IPS-11a (cell line): ENCODE data around the gene INPP5F.
"Not testable (repeated sequence)": the region's sequence is repeated elsewhere in the genome, so short reads cannot be mapped to it uniquely, and the experiment has no call there.

Experiments used
- H3K4me3 ChIP-seq: one replicate; pipeline ENCODE4 v1.5.1; 2013; ENCODE audit warnings: low read depth, low read length, control low read depth

Gene INPP5F

GRCh38 chr10:119740096-119740495 is 14.2 kb downstream of the INPP5F start:
- H3K4me3 ChIP-seq = no peak overlapping the region

DNA sequence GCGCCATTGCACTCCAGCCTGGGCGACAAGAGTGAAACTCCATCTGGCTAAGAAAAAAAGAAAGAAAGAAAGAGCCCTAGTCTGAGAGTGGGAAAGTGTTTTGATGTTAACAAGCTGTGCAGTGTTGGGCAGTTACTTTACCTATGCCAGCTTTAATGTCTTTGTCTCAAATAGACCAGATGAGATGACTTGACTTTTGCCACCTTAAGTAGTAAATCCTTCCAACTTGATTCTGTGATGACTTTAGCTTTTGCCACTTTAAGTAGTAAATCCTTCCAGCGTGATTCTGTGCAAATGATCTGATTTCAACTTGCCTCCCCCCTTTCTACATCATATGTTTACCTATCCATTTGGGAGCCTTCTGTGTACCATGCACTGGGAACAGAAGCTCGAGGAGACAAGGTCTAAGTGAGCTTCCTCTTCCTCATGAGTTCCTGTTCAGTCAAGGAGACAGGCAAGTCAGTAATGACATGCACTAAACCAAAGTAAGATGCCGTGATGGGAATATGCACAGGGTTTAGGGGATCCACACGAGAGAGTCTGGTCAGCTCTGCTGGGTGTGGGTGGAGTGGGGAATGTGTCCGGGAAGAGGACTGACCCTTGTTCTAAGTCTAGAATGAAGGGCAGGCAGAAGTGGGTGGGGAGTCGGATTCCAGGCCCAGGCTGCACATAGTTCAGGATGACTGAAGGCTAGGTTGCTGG is 17.2 kb downstream of the INPP5F start:
- H3K4me3 ChIP-seq = no peak overlapping the region

DNA sequence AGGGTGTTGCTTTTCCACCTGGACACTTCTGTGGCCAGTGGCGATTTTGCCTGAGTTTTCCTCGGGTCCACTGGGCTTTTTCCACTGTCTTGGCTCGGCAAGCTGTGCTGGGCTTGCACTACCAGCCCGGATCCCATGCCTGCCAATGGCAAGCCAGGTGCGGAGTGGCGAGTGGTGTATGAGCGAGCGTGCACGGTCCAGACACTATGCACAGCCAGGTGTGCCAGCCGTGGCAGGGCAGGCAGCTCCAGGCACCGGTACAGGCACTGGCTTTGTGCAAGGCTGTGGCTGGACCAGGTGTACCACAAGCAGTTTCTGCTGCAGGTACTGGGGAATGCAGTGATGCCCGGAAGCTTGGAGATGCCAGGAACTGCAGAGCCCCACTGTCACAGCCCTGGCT is 22.1 kb downstream of the INPP5F start:
- no peak overlapping the region for H3K4me3 ChIP-seq

DNA sequence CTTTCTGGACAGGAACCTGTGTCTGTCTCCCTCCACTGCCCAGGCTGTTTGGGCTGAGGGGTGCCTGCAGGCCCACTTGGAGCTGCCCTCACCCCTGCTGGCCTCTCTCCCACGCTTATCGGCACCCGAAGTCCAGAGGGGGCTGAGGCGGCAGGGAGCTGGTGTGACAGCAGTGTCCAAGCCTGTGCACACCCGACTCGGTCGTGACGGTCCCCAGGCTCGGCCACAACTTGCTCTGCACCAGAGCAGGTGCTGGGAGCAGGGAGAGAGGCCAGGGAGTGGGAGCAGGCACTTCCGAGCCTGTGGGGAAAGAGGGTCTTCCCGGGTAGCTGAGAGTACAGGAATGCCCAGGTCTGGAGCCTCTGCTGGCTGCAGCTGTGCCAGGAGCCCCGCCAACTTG is 23.0 kb downstream of the INPP5F start:
- H3K4me3 ChIP-seq = no peak overlapping the region

- no peak overlapping the region for H3K4me3 ChIP-seq
Measured at GRCh38 chr10:119749455-119749854, 23.6 kb downstream of the INPP5F start.

DNA sequence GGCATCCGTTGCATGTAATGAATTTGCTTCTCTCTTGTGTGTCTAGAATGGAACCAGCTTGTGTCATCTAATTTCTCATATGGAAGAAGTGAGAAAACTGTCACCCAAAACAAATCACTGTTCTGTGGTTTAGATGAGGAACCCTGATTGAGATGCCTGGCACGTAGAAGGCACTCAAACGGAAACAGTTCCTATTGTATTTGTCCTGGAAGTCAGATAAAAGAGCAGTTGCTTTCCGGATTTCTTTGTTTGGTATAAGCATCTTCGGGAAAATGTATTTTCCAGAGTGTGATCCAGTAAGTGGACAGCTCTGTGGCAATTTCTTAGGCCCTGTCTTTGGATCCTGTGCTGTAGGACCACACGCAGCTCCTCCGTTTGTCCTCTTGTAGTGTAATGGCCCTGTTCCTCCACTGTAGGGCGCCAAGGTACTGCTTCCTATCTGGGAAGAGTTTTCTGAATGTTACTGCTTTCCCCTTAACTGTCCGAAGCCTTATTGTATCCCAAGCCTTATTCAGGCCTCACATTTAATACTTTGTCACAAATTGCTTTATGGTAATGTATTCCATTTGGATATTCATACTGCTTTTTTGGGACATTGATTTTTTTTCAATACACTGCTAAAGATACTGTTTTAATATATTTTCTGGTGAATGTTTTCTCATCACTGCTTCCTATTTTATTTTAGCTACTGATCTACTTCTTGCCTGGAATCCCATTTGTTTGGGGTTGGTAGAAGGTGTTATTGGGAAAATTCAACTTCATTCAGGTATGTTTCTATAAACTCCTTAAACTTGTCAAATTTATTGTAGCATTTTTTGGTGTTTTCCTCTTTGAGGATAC is 24.8 kb downstream of the INPP5F start:
- H3K4me3 ChIP-seq = no peak overlapping the region

DNA sequence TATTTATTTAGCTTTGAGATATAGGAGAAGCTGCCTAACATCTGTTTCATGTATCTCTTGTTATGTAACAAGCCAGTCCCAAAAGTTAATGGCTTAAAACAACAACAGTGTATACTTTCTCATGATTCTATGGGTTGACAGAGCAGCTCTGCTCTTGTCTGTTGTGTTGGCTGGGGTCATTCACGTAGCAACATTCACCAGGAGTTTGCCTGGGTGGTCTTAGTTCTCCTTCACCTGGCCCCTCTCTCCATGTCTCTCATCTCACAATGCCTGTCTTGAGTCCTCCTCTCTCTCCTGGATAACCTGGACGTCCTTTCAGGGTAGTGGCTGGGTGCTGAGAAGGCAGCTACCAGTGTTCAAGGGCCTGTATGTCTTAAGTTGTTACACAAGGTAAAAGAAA is 27.5 kb downstream of the INPP5F start:
- H3K4me3 ChIP-seq = no peak overlapping the region

DNA sequence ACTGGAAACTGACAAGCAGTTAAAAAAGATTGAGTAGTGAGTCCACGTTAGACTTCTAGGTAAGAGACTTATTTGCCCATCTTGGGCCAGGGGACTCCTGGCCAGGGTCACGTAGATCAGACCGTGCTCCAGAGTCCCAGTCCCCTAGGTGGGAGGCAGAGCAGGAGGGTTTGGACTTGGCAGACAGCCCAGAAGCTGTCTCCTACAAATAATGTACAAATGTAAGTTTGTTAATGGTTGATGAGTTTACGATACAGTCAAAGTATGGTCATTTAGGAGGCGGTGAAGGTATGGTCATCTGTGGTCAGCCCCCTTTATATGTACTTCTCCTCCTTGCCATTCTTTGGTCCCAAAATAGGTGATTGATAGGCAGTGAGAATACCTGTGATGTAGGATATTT is 28.2 kb downstream of the INPP5F start:
- no peak overlapping the region for H3K4me3 ChIP-seq

- H3K4me3 ChIP-seq = no peak overlapping the region
Measured at GRCh38 chr10:119754936-119755335, 29.1 kb downstream of the INPP5F start.

DNA sequence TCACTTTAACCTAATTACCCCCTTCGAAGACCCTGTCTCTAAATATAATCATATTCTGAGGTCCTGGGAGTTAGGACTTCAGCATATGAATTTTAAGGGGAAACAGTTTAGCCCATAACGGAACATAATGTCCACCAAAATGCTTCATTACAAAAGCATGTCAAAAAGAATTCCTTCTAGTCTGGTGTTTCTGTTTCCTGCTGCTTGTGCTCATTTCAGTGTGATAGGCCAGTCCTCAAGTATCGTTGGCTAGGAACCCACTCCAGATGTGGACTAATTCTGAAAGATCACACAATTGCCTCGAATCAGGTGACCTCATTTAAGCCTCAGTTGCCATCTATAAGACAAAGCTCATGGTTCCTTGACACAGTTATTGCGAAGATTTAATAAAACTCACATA is 29.6 kb downstream of the INPP5F start:
- H3K4me3 ChIP-seq = no peak overlapping the region

- no peak overlapping the region for H3K4me3 ChIP-seq
Measured at GRCh38 chr10:119758448-119759195, 32.8 kb downstream of the INPP5F start.

- H3K4me3 ChIP-seq = no peak overlapping the region
Measured at GRCh38 chr10:119759832-119760231, 34.0 kb downstream of the INPP5F start.

DNA sequence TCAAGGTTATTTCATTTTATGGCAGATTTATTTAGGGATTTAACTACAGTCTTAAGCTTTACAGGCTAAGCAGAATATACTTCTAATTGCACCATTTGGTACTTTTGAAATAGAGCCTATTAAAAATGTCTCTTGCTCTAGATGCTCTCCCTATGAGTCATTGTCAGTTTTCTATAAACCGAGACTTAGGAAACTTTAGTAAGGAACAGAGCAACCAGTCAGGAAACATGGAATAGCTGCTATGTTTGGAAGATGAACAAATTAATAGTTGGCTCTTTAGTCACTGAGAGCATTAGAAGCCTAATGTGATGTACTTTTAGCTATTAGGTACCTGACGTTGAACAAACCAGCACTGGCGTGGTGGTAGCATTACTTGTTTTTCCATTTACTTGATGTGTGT is 35.3 kb downstream of the INPP5F start:
- no peak overlapping the region for H3K4me3 ChIP-seq

DNA sequence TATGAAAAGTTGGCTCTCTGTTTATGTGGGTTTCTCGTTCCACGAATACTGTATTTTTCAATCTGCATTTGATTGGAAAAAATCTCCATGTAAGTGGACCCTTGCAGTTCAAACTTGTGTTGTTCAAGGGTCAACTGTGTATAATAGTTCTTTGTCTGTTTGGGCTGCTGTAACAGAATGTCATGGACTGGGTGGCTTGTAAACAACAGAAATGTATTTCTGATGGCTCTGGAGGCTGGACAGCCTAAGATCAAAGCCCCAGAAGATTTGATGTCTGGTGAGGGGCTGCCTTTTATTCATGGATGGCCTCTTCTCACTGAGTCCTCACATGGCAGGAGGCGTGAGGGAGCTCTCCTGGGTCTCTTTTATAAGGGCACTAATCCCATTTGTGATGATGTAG is 36.2 kb downstream of the INPP5F start:
- no peak overlapping the region for H3K4me3 ChIP-seq

DNA sequence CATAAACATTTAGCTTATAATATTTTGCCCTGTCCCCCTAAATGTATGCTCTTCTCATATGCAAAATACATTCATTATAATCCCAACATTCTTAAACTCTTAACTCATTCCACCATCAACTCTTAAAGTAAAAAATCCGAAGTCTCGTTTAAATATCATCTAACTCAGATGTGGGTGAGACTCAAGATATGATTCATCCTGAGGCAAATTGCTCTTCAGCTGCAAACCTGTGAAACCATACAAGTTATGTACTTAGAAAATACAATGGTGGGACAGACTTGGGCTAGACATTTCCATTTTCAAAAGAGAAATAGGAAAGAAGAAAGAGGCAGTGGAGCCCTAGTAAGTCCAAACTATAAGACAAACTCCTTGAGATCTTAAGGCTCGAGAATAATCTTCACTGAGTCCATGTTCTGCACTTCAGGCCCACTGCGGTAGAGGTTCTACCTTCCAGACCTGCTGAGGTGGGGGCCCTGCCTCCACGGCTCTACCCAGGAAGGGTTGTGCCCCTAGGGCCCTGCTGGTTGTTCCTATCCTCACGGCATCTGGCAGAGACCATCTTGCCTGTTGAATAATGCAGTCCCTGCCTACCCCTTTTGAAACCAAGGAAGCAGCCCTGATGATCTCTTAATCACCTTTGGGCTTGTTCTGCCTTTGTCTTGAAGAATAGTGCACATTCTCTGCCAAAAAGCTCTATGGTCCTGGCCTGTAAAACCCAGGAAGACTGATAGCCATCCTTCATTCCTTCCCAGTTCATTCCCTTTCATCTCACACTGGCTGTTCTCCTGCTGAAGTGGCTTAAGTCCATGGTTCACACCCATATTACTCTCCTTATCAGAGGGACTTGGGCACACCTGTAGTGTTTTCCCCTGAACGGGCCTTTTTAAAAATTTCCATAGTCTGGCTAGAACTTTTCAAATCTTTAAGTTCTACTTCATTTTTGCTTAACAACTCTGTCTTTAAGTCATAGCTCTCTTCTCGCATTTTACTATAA is 37.3 kb downstream of the INPP5F start:
- H3K4me3 ChIP-seq = no peak overlapping the region

- H3K4me3 ChIP-seq = no peak overlapping the region
Measured at GRCh38 chr10:119768455-119769094, 42.7 kb downstream of the INPP5F start.

- no peak overlapping the region for H3K4me3 ChIP-seq
Measured at GRCh38 chr10:119769886-119770285, 44.0 kb downstream of the INPP5F start.

DNA sequence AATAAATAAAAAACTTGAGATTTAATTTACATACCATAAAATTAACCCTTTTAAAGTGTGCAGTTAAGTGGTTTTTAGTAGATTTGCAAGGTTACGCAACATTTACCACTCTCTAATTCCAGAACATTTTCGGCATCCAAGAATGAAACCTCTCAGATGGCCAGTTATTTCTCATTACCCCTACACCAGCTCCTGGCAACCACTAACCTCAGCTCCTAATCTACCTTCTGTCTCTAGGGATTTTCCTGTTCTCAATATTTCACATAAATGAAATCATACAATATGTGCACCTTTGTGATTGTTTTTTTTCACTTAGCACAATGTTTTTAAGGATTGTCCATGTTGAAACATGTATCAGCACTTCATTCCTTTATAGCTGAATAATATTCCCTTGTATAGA is 45.1 kb downstream of the INPP5F start:
- no peak overlapping the region for H3K4me3 ChIP-seq

GRCh38 chr10:119772334-119772733 is 46.5 kb downstream of the INPP5F start:
- no peak overlapping the region for H3K4me3 ChIP-seq

DNA sequence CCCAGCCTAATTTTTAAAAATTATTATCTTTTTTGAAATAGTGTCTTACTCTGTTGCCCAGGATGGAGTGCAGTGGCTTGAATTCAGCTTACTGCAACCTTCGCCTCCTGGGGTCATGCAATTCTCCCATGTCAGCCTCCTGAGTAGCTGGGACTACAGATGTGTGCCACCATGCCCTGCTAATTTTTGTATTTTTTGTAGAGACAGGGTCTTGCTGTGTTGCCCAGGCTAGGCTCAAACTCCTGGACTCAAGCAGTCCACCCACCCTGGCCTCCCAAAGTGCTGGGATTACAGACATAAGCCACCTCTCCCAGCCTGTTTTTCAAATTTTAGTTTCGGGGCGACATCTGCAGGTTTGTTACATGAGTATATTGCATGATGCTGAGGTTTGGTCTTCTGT is 47.2 kb downstream of the INPP5F start:
- not testable (repeated sequence) for H3K4me3 ChIP-seq
